ENCODE measurements around the gene CYTL1. TPM values are rescaled to one million over a fixed set of nuclear protein-coding genes. Genes with fewer than 3 reads are reported as not detected.

CYTL1 gene
- total RNA-seq = 2.2 and 3.4 TPM in 2 replicates

GRCh38 chr4:5019274-5019673, at the start of gene CYTL1:
CYTL1 (minus strand) TSS chr4:5019458; CDS start chr4:5019445, 13 bp downstream.

GRCh38 chr4:5051278-5052203, 32.3 kb upstream of the CYTL1 start, which contains the start of gene STK32B:
STK32B (plus strand) TSS chr4:5051480.

Other genes starting within 250 kb of the CYTL1 start
- 1.2 and 2.2 TPM in 2 replicates for gene MSX1, start 159.8 kb downstream of the CYTL1 start, total RNA-seq
- 0.52 and 1.4 TPM in 2 replicates for gene STK32B, start 32.0 kb upstream of the CYTL1 start, total RNA-seq